HG03175 (cell line): Measurements from ENCODE around the gene COPZ2.
"Not testable (repeated sequence)": the region's sequence is repeated elsewhere in the genome, so short reads cannot be mapped to it uniquely, and the experiment has no call there.

ENCODE experiments used
- ATAC-seq: cut with Tn5 transposase; IDR thresholded peaks from one replicate; pipeline ENCODE4 v1.9.1; 2021; ENCODE audit warnings: mild to moderate bottlenecking, moderate library complexity; ENCODE audit not compliant: unreplicated experiment

Gene COPZ2, protein sequence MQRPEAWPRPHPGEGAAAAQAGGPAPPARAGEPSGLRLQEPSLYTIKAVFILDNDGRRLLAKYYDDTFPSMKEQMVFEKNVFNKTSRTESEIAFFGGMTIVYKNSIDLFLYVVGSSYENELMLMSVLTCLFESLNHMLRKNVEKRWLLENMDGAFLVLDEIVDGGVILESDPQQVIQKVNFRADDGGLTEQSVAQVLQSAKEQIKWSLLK

DNA sequence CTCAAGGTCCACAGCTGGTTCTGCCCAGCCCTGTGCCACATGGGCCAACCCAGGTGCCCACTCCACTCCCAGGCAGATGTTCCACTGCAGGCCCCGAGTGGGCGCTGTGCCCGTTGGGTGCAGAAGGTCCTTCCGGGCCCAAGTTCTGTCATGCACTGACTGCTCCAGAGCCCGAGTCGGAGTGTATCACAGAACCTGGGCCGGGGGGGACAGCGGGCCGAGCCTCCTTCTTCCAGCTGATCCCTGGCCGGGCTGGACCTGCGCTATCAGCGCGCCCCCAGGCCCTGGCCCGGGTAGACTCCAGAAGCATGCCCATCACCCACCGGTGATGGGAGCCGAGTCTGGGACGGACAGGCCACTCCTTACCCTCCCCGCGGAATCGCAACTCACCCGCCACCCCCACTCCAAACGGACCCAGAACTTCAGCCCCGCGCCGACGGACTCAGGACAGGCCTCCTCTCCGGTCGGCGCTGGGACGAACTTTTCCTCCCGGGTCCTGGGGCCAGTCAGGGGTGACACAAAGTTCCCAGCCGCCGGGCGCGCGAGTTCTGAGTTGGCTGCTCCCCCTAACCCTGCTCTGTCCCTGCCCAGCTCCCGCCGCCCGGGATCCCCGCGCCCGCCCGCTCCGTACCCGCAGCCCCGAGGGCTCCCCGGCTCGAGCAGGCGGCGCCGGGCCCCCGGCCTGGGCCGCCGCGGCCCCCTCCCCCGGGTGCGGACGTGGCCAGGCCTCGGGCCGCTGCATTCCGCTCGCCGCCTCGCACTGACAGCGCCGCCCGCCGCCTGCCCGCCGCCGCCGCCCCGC lies at the start of gene COPZ2:
Gene COPZ2 (minus strand): TSS at position 762 of the 802 bp plus-strand sequence. CDS start 20 bp downstream, at position 742.
- ATAC-seq, result peak; percentile 66

DNA sequence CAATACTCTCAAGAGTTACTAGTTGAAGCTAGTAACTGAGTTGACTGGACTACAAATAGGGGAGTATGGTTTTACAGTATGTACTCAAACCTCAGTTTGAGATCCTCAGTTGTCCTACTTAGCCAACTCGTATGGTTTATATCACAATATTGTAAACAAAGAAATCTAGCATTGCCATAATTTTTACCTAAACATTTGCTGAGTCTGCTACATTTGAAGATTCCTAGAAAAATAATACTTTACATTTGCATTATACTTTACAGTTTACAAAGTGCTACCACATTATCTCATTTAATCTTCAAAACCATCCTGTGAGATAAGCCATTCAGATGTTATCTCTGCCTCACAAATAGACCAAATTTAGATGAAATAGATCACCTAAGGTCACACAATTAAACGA lies 47.3 kb upstream of the COPZ2 start:
- ATAC-seq, result no peak

DNA sequence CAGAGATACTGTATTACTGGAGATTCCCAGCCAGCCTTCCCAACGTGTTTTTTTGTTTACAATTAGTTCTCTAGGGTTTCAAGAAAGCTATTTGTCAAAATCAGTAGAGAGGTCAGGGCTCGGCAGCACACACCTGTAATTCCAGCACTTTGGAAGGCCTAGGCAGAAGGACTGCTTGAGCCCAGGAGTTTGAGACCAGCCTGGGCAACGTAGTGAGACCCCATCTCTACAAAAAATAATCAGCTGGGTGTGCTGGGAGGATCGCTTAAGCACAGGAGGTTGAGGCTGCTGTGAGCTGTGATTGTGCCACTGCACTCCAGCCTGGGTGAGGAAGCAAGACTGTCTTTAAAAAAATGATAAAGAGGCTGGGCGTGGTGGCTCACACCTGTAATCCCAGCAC lies 44.3 kb upstream of the COPZ2 start:
- no peak for ATAC-seq

DNA sequence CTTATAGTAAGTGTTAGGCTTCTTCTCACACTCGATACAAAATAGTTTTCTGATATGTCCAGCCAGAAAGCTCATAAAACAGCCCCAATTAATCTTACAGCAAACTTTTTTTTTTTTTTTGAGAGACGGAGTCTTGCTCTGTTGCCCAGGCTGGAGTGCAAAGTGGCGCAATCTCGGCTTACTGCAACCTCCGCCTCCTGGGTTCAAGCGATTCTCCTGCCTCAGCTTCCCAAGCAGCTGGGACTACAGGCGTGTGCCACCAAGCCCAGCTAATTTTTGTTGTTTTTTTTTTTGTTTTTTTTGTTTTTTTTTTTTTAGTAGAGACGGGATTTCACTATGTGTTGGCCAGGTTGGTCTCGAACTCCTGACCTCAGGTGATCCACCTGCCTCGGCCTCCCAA lies 39.6 kb upstream of the COPZ2 start:
- ATAC-seq, result not testable (repeated sequence)

DNA sequence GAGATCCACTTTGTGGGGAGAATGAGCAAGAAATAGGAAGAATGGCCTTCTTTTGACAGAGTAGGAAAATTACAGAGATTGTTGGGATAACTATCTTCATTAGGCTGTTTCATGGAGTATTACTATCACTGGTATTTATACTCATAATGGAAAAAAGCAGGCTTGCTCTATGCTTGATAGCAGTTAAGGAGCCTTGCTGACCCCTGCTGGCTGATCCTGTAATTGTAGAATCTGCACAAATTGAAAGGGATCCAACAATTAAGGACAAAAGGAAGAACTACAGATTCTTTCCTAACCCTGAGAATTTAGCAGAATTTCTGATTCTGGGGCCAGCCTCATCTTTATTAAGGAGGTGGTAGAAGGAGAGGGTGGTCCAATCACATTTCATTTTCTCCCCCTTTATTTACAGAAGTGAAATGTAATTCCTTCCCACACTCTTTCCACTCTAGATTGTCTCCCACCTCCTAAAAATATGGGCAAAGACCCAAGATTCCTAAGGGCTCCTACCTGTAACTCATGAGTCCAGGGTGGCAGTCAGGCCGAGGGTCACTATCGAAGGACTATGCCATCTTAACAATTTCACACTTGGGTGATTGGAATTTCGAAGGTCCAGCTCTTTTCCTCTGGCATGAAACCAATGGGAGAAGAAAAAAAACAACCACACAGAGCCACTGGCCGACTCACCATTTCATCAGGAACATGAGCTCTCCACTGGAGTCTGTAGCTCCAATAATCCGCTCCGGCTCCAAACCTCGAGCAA lies 36.9 kb upstream of the COPZ2 start:
- no peak for ATAC-seq

DNA sequence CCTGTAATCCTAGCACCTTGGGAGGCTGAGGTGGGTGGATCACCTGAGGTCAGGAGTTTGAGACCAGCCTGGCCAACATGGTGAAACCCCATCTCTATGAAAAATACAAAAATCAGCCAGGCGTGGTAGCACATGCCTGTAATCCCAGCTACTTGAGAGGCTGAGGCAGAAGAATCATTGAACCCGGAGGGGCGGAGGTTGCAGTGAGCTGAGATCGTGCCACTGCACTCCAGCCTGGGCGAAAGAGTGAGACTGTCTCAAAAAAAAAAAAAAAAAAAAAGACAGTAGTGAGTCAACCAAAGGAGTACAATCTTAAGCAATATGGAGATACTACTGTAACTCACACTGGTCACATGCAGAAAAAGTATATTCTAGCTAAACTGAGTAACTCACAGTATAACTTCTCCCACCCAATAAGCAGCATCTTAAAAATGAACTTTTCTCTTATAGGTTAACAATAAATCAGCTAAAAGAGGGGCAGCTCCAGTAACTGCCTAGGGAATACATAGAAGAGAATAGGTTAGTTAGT lies 36.0 kb upstream of the COPZ2 start:
- not testable (repeated sequence) for ATAC-seq

DNA sequence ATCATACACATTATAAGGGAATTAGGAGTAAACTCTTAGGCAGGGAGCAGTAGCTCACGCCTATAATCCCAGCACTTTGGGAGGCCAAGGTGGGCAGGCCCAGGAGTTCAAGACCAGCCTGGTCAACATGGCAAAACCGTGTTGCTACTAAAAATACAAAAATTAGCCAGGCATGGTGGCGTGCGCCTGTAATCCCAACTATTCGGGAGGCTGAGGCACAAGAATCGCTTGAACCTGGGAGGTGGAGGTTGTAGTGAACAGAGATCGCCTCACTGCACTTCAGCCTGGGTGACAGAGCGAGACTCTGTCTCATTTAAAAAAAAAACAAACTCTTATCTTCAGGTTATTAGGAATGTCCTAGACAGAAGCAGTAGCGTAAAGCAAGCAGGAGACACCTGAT lies 35.2 kb upstream of the COPZ2 start:
- ATAC-seq, result not testable (repeated sequence)

DNA sequence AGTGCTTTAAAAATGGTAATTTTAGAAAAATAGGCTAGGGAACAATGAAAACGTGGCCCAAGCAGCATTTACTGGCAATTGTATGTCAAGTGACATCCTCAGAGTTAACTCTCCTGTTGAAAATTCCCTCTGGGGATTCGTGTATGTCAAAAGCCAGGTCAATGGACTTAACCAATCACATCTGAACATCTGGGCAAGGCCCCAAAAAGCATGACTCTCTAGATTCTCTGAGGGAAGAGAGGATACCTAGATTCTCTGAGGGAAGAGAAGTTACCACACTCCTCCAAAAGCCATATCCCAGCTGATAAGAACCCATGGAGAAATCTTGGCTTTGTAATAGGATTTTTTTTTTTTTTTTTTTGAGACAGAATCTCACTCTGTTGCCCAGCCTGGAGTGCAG lies 34.1 kb upstream of the COPZ2 start:
- ATAC-seq, result no peak

DNA sequence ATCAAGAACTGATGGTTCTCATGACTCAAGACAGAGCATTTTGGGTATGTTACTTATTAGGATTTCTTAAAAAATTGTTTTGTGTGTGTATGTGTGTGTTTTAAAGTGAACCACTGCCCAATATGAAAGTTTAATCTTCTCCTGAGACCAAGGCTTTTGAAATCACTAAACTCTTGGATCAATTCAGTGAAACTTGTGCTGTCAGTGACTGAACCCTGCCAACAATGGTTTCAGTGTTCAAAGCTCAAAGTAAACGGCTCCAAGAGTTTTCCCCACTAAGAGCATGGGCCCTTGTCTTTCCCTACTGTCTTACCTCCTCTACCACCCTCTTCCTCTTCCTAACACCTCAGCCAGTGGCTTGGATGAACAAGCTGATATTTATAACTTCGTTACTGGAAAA lies 32.6 kb upstream of the COPZ2 start:
- no peak for ATAC-seq

DNA sequence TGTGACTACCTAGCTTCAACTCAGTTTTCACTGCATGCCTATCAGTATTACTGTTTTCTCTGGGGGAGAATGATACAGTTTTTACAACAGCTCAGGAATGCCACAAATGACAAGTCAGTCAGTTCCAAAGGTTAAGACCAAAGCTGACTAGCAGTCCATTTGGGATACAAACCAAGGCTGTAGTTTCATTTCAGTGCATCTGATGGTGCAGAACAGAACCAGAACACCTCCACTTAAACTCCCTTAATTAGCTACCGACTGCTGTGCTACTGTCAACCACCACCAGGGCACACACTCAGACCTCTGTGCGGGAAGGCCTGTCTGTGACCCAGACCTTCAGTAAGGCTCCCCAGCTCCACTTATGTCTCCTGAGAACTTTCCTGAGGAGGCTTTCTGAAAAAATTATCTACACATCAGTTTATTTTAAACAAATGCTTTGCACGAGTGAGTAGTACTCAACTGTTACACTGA lies 30.9 kb upstream of the COPZ2 start:
- ATAC-seq, result no peak

DNA sequence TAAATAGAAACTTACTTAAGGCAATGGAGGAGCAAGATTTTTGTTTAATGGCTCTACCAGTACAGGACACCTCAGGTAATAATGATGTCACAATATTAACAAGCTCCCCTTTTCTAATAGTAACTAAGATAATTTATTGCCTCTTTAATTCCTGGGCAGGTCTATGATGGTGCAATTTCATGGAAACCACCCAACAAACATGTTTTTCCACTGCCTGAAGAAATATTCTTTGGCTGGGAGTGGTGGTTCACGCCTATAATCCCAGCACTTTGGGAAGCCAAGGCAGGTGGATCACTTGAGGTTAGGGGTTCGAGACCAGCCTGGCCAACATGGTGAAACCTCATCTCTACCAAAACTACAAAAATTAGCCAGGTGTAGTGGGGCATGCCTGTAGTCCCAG lies 30.2 kb upstream of the COPZ2 start:
- ATAC-seq, result not testable (repeated sequence)

DNA sequence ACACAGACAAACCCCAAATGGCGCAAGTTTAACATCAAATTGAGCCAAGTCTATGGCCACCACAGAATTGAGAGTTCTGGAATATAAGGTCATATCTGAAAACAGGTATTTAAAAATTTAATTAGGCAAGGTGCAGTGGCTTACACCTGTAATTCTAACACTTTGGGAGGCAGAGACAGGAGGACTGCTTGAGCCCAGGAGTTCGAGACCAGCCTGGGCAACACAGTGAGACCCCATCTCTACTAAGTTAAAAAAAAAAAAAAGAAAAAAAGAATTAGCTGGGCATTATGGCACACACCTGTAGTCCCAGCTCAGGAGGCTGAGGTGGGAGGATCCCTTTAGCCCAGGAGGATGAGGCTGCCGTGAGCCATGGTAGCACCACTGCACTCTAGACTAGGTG lies 29.6 kb upstream of the COPZ2 start:
- no peak for ATAC-seq

DNA sequence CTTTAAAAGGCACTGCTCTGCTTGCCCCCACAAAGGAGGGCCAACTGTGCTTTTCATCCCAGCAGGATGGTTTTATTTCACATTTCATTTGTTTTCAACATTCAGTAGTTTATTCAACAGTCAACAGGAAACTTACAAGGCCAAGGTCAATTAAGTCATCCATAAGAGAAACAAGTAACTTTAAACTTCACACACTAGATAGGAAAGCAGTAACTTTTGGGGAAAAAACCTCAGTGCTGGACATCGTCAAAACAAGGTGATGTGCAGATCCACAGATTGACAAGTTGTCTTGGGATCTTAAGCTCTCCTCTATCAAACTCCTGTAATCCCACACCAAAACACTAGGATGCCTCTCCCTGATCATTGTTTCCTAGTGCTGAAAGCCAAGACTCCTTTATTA lies 29.1 kb upstream of the COPZ2 start:
- no peak for ATAC-seq

DNA sequence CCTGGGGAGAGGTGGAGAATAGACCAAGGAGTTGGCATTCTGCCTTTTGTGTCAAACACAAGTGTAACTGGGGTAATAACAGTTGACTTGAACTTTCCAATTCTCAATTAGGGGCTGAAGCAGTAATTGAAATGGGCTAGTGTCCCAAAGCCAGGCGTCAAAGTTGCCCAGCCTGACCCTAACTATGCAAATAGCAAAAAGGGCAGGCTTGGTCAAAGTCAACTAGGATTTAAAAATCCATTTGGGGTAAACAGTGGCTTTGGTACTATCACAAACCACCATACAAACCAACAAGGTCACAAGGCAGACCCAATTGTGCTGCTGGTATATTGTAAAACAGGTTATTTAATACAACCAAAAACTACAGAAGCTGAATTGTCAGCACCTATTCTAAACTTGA lies 28.6 kb upstream of the COPZ2 start:
- ATAC-seq, result no peak

DNA sequence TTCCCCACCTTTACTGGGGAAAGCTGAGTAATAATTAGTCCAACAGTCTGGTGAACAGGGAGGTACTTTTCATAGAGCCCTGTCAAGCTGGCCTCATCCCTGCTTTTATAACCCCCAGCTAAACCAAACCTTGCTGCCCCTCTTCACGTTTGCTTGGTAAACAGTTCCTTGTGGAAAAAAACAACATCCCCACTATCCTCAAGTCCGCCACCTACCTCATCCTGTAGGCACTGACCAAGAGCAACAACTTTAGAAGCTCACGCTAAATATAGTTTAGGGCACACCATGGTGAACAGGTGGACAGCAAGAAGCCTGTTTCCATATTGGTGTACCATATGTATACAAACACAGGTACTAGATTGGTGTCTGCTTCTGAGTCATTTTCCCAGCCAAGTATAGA lies 27.0 kb upstream of the COPZ2 start:
- no peak for ATAC-seq

DNA sequence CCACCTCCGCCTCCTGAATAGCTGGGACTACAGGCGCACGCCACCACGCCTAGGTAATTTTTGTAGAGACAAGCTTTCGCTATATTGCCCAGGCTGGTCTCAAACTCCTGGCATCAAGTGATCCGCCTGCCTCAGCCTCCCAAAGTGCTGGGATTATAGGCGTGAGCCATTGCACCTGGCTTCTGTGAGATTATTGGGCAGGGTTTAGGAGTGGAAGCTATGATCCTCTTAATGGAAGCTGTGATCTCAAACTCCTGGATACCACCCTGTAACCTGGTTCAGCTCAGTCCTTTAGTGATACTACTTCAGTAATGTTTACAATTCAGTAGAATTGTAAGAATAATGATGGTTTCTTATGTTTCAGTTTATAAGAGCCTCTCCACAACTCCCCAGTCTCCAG lies 24.7 kb upstream of the COPZ2 start:
- ATAC-seq, result no peak

DNA sequence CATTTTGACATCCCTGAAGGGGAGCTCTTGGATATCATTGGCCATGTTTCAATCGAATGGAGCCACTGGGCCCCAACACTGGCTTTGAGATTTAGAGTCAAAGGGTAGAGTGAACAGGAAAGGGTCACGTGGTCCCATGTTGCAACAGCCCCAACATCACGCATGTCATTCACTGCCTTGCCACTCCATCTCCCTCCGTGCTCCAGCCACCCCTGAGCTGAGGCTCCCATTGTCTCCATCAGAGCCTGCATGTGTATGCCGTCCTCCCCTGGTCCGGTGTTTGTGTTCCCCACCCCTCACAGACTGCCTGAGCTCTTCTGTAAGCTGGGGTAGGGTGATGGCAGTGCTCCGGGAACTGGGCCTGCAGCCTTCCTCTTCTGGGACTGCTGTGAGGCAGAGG lies 22.7 kb upstream of the COPZ2 start:
- no peak for ATAC-seq

DNA sequence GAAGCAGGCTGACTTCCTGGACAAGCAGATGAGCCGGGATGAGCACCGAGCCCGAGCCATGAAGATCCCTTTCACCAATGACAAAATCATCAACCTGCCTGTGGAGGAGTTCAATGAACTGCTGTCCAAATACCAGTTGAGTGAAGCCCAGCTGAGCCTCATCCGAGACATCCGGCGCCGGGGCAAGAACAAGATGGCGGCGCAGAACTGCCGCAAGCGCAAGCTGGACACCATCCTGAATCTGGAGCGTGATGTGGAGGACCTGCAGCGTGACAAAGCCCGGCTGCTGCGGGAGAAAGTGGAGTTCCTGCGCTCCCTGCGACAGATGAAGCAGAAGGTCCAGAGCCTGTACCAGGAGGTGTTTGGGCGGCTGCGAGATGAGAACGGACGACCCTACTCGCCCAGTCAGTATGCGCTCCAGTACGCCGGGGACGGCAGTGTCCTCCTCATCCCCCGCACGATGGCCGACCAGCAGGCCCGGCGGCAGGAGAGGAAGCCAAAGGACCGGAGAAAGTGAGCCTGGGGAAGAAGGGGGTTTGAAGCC lies 21.6 kb upstream of the COPZ2 start:
- no peak for ATAC-seq

DNA sequence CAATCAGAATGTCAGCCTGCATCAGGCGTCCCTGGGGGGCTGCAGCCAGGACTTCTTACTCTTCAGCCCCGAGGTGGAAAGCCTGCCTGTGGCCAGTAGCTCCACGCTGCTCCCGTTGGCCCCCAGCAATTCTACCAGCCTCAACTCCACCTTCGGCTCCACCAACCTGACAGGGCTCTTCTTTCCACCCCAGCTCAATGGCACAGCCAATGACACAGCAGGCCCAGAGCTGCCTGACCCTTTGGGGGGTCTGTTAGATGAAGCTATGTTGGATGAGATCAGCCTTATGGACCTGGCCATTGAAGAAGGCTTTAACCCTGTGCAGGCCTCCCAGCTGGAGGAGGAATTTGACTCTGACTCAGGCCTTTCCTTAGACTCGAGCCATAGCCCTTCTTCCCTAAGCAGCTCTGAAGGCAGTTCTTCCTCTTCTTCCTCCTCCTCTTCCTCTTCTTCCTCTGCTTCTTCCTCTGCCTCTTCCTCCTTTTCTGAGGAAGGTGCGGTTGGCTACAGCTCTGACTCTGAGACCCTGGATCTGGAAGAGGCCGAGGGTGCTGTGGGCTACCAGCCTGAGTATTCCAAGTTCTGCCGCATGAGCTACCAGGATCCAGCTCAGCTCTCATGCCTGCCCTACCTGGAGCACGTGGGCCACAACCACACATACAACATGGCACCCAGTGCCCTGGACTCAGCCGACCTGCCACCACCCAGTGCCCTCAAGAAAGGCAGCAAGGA lies 21.0 kb upstream of the COPZ2 start:
- ATAC-seq, result no peak

DNA sequence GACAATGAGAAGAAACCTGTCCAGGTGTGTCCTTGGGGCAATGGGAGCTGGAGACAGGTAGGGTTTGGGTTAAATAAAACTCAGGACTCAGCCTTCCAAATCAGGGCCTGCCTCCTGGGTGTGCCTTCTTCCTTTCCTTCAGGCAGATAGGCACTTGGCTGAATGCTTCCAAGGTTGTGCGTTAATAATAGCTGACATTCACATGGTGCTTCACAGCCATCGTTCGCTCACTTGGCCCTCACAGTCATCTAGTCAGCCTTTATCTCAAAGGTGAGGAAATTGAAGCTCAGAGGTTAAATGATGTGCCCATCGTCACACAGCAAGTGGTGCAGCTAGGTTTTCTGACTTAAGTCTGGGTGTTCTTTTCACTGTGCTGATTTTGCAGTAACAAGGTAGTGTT lies 20.0 kb upstream of the COPZ2 start:
- no peak for ATAC-seq

DNA sequence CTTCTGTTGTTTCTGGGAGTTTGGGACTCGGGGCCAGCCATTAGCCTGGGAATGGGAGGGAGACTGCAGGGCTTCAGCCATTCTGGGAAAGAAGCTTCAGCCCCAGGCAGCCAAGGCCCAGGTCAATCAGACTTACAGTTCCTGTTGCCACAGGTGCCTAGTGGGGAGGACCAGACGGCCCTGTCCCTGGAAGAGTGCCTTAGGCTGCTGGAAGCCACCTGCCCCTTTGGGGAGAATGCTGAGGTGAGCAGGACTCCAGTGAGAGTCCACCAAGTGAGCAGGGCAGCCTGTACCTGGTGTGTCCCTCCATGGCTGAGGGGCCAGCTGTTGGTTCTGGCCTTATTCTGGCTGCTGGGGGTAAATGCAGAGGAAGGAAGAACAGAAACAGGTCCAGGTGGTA lies 19.3 kb upstream of the COPZ2 start:
- ATAC-seq, result no peak
